ENCODE results near the gene TMEM132C. TPM values are rescaled to one million over a fixed set of nuclear protein-coding genes. Genes with fewer than 3 reads are reported as not detected.
"Not testable (repeated sequence)": the region's sequence is repeated elsewhere in the genome, so short reads cannot be mapped to it uniquely, and the experiment has no call there.

Gene TMEM132C
- total and polyA plus RNA-seq, 9 donors: 0.50 to 10.1 (median 1.2) TPM

DNA sequence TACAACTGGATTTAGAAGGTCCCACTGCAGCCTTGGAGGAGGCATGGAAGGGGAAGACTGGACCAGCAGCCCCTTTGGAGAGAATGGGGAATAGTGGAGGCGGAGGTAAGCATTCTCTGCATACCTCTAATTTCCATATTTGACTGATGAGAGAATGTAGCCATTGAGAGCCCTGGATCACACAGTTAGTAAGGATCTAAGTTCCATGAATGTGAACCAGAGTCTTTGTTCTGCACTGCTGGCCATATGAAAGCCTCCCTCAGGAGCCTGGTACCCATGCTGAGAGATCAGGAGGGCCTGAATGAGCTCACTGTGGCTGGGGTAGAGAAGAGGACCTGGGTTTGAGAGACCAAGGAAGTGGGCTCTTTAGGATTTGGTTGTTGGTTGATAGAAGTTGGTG lies 192.1 kb downstream of the TMEM132C start:
- Histone ChIP-seq H3K27me3 (ENCODE audit: control insufficient read depth, insufficient read depth, low read length) (no peaks in the 10 kb centered on the region), H3K4me3 (ENCODE audit: low read length) (no peak overlapping the region), H3K36me3 (ENCODE audit: control insufficient read depth, insufficient read depth, low read length) (no peaks in the 10 kb centered on the region), H3K9me3 (replicated peaks; ENCODE audit: control insufficient read depth, low read depth, low read length) (no peaks in the 10 kb centered on the region), H3K4me1 (ENCODE audit: control insufficient read depth, insufficient read depth, low read length) (no peaks in the 10 kb centered on the region), H3K27ac (ENCODE audit: low read length) (no peak overlapping the region)
- DNase-seq: no peak
- WGBS (ENCODE audit: insufficient coverage): no CpG with 5 or more reads among the region's 1 CpG

DNA sequence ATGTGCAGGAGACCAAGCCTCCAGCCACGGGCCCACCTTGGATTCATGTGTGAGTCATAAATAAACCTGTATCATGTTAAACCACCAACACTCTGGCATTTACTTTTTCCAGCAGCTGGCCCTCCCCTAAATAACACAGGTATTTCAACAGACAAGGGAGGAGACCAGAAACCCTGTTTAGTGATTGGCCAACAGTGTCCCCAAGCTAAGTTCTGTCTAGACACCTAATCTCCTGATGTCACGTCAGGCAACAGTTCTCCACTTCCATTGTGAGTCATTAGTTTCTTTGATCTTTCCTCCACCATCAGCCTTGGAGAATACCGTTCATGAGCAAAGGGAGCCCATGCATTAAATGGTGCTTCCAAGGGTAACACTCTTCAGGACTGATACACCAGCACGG lies 196.9 kb downstream of the TMEM132C start:
- 86% methylated on average over 2 of the region's 4 CpGs for WGBS (ENCODE audit: insufficient coverage)
- Histone ChIP-seq H3K4me3 (ENCODE audit: low read length) (no peak overlapping the region), H3K27ac (ENCODE audit: low read length) (no peak overlapping the region)

DNA sequence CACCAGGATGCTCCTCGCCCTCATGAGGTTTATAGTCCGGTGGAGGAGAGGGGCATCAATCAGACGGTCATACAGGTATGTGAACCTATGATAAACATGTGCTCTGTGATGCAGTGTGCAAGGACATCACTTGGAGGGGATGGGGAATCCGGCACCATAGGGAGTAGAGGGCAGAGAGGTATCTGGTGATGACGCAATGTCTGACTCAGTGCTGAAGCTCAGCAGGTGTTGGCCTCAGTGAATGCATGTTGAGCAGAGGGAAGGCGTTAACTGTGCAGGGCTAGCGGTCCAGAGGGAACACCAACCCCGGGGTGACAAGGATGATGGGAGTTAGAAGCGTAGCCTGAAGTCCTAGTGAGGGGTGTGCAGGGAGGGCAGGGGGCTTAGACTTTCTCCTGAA lies 200.9 kb downstream of the TMEM132C start:
- no peaks in the 10 kb centered on the region for H3K4me1 ChIP-seq (ENCODE audit: control insufficient read depth, insufficient read depth, low read length)
- 88% methylated on average over 9 of the region's 9 CpGs for WGBS (ENCODE audit: insufficient coverage)
- no peak overlapping the region for H3K4me3 ChIP-seq (ENCODE audit: low read length)
- H3K36me3 ChIP-seq (ENCODE audit: control insufficient read depth, insufficient read depth, low read length): no peaks in the 10 kb centered on the region
- no peaks in the 10 kb centered on the region for H3K27me3 ChIP-seq (ENCODE audit: control insufficient read depth, insufficient read depth, low read length)
- no peak overlapping the region for H3K27ac ChIP-seq (ENCODE audit: low read length)
- no peaks in the 10 kb centered on the region for H3K9me3 ChIP-seq (replicated peaks; ENCODE audit: control insufficient read depth, low read depth, low read length)
- no peak for DNase-seq

More for the DNA sequence above, 196.9 kb downstream of the TMEM132C start:
- no peaks in the 10 kb centered on the region for H3K9me3 ChIP-seq (replicated peaks; ENCODE audit: control insufficient read depth, low read depth, low read length)
- no peaks in the 10 kb centered on the region for H3K36me3 ChIP-seq (ENCODE audit: control insufficient read depth, insufficient read depth, low read length)
- no peaks in the 10 kb centered on the region for H3K4me1 ChIP-seq (ENCODE audit: control insufficient read depth, insufficient read depth, low read length)
- DNase-seq: no peak
- no peaks in the 10 kb centered on the region for H3K27me3 ChIP-seq (ENCODE audit: control insufficient read depth, insufficient read depth, low read length)

DNA sequence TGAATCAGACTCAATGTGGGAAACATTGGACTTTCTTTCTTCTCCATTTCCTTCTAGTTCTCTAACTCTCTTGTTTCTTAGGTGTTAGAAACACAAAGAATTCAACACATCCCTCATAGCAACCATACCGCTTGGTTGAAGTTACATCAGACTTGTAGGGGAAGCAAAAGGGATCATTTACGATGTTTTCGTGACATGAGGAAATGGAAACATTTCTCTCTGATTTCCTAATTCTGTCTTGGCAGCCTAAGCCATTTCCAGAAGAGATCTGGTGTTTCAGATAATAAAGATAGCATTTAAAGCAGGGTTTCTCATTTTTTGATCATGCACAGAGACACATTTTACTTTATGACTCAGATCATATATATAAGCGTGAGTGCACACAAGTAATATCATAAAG lies 202.0 kb downstream of the TMEM132C start:
- H3K27ac ChIP-seq (ENCODE audit: low read length): no peak overlapping the region
- no peak overlapping the region for H3K4me3 ChIP-seq (ENCODE audit: low read length)
- DNase-seq: peak; percentile 58
- H3K4me1 ChIP-seq (ENCODE audit: control insufficient read depth, insufficient read depth, low read length): no peaks in the 10 kb centered on the region
- WGBS (ENCODE audit: insufficient coverage): no CpG with 5 or more reads among the region's 4 CpGs
- no peaks in the 10 kb centered on the region for H3K9me3 ChIP-seq (replicated peaks; ENCODE audit: control insufficient read depth, low read depth, low read length)
- H3K36me3 ChIP-seq (ENCODE audit: control insufficient read depth, insufficient read depth, low read length): no peaks in the 10 kb centered on the region
- H3K27me3 ChIP-seq (ENCODE audit: control insufficient read depth, insufficient read depth, low read length): no peaks in the 10 kb centered on the region

DNA sequence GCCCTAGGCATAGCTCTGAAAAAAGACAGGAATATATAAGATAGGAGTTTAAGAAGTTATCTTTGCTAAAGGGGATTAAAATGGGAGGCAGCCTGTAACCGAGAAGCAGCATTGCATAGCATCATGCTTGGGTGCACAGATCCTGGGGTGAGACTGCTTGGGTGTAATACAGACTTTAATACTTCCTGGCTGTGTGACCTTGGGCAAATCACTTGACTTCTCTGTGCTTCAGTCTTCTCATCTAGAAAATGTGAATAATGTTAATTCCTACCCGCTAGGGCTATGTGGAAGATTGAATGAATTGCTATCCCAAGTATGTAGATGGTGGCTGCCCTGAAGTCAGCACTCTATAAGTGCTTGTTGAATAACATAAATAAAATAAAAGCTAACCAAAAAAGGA lies 204.5 kb downstream of the TMEM132C start:
- no peak for DNase-seq
- H3K9me3 ChIP-seq (replicated peaks; ENCODE audit: control insufficient read depth, low read depth, low read length): no peaks in the 10 kb centered on the region
- no peaks in the 10 kb centered on the region for H3K36me3 ChIP-seq (ENCODE audit: control insufficient read depth, insufficient read depth, low read length)
- H3K4me3 ChIP-seq (ENCODE audit: low read length): no peak overlapping the region
- no peaks in the 10 kb centered on the region for H3K27me3 ChIP-seq (ENCODE audit: control insufficient read depth, insufficient read depth, low read length)
- 82% methylated on average over 1 of the region's 2 CpGs for WGBS (ENCODE audit: insufficient coverage)
- H3K4me1 ChIP-seq (ENCODE audit: control insufficient read depth, insufficient read depth, low read length): no peaks in the 10 kb centered on the region
- H3K27ac ChIP-seq (ENCODE audit: low read length): no peak overlapping the region

DNA sequence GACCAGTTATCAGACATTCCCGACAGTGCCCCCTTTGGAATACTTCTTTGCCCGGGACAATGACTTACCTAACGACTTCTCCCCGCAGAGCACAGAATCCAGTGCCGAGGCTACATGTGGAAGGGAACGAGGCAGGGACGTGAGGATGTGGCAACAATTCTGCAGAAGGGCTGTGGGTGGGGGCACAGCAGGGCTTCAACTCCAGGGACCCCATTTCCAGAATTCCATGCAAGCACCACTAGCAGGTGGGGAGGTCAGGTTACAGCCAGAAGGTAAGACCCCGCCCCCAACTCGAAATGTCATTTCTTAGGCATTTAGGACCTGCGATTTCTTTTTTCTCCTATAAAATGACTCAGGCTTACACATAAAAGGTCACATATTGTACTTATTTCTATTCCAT lies 207.9 kb downstream of the TMEM132C start:
- Histone ChIP-seq H3K4me1 (ENCODE audit: control insufficient read depth, insufficient read depth, low read length) (no peaks in the 10 kb centered on the region), H3K27me3 (ENCODE audit: control insufficient read depth, insufficient read depth, low read length) (no peaks in the 10 kb centered on the region), H3K9me3 (replicated peaks; ENCODE audit: control insufficient read depth, low read depth, low read length) (no peaks in the 10 kb centered on the region), H3K27ac (ENCODE audit: low read length) (no peak overlapping the region), H3K36me3 (ENCODE audit: control insufficient read depth, insufficient read depth, low read length) (no peaks in the 10 kb centered on the region), H3K4me3 (ENCODE audit: low read length) (no peak overlapping the region)
- WGBS (ENCODE audit: insufficient coverage): 80% methylated on average over 3 of the region's 10 CpGs
- no peak for DNase-seq

DNA sequence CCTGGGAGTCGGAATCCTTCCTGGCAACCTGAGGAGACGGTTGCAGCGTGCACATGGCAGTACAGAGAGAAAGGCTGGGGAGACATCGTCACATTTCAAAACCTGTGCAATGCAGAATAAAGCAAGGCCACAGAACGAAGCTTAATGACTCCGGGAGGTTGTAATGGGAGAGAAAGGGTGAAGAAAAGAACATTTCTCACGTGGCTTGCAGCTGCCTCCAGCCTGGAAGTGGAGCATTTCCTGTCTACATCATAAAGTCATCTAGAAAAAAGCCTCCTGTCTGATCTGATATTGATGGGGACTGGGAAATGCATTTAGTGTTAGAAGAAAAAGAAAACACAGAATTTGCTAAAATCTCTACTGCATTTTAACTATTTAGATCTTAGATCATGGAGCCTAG lies 209.3 kb downstream of the TMEM132C start:
- no peaks in the 10 kb centered on the region for H3K36me3 ChIP-seq (ENCODE audit: control insufficient read depth, insufficient read depth, low read length)
- no peak overlapping the region for H3K4me3 ChIP-seq (ENCODE audit: low read length)
- H3K27me3 ChIP-seq (ENCODE audit: control insufficient read depth, insufficient read depth, low read length): no peaks in the 10 kb centered on the region
- peak; percentile 75 for DNase-seq
- no peaks in the 10 kb centered on the region for H3K9me3 ChIP-seq (replicated peaks; ENCODE audit: control insufficient read depth, low read depth, low read length)
- H3K4me1 ChIP-seq (ENCODE audit: control insufficient read depth, insufficient read depth, low read length): no peaks in the 10 kb centered on the region
- 27% methylated on average over 4 of the region's 7 CpGs for WGBS (ENCODE audit: insufficient coverage)
- H3K27ac ChIP-seq (ENCODE audit: low read length): no peak overlapping the region

DNA sequence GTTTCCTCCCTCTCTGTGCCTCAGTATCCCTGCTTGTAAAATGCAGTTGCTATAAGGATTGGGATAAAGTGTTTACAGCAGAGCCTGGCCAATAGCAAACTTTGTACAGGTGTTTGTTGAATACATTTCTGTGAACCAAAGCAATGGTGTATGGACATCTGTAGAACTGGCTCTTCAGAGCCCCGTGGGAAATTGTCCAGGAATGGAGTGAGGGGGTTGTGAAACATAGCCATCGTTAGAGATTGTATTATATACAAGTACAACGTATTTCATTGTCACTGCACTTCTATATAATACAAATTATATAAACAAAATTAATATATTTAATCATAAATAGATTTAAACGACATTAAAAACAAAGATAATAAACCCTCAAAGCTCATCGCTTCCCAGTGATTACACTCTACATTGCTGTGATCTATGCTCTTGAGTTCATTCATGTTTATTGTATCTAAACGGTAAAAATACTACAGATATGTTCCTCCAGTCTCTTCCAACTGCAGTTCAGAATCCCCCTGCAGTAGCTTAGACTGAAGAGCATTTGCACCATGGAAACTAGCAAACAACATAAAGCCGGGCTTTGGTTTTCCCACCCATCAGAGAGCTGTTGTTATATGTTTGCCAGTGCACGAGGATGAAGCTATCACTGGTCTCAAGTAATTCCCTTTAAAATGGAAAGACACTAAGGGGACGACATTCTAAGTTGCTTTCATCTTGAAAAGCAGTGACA lies 216.7 kb downstream of the TMEM132C start:
- Histone ChIP-seq H3K36me3 (ENCODE audit: control insufficient read depth, insufficient read depth, low read length) (no peaks in the 10 kb centered on the region), H3K27me3 (ENCODE audit: control insufficient read depth, insufficient read depth, low read length) (no peaks in the 10 kb centered on the region), H3K4me1 (ENCODE audit: control insufficient read depth, insufficient read depth, low read length) (peaks cover 10% of the 10 kb centered on the region), H3K4me3 (ENCODE audit: low read length) (no peak overlapping the region), H3K9me3 (replicated peaks; ENCODE audit: control insufficient read depth, low read depth, low read length) (no peaks in the 10 kb centered on the region), H3K27ac (ENCODE audit: low read length) (no peak overlapping the region)
- WGBS (ENCODE audit: insufficient coverage): 47% methylated on average over 2 of the region's 9 CpGs
- DNase-seq: peak; percentile 23

DNA sequence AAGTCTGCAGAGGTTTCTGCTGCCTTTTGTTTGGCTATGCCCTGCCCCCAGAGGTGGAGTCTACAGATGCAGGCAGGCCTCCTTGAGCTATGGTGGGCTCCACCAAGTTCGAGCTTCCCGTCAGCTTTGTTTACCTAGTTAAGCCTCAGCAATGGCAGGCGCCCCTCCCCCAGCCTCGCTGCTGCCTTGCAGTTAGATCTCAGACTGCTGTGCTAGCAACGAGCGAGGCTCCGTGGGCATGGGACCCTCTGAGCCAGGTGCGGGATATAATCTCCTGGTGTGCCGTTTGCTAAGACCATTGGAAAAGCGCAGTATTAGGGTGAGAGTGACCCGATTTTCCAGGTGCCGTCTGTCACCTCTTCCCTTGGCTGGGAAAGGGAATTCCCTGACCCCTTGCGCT lies 230.4 kb downstream of the TMEM132C start:
- H3K27me3 ChIP-seq (ENCODE audit: control insufficient read depth, insufficient read depth, low read length); H3K27ac ChIP-seq (ENCODE audit: low read length); DNase-seq; H3K9me3 ChIP-seq (replicated peaks; ENCODE audit: control insufficient read depth, low read depth, low read length); H3K36me3 ChIP-seq (ENCODE audit: control insufficient read depth, insufficient read depth, low read length); H3K4me1 ChIP-seq (ENCODE audit: control insufficient read depth, insufficient read depth, low read length); H3K4me3 ChIP-seq (ENCODE audit: low read length): not testable (repeated sequence)
- WGBS (ENCODE audit: insufficient coverage): 93% methylated on average over 12 of the region's 13 CpGs

DNA sequence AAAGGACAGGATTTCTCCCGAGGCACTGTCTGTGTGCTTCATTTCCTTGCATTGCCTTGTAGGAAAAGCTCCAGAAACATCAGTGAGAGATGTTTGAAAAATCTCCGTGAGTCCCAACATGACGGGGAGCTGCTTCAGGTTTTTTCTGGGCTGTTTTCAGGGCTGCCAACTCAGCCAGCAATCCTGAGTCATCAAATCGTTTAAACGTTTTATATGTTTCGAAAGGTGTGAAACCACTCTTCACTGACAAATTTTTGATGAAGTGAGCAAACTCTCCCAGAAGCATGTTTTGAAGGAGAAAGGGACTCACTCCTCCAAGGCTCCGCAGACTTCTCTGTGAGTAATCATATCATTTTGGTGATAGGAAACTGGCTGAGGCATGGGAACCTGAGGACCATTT lies 240.5 kb downstream of the TMEM132C start:
- no peaks in the 10 kb centered on the region for H3K4me1 ChIP-seq (ENCODE audit: control insufficient read depth, insufficient read depth, low read length)
- WGBS (ENCODE audit: insufficient coverage): 60% methylated on average over 1 of the region's 7 CpGs

DNA sequence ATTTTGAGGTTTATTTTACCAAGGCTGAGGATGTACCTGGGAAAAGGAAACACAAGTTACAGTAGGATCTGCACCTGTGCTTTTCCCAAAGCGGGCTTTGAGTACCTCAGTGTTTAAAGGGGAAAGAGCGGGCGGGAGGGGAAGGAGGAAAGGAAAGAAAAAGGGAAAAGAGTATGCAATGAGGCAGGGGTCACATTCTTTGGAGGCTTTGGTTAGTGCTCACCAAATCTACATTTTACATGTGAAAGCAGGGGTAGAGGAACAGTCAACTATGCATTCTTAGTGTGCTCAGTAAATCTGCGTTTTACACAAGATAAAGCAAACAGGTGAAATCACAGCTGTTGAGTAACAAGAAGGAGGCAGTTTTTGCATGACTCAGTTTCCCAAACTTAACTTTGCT lies 242.2 kb downstream of the TMEM132C start:
- no peak for DNase-seq
- no peaks in the 10 kb centered on the region for H3K27me3 ChIP-seq (ENCODE audit: control insufficient read depth, insufficient read depth, low read length)
- 100% methylated on average over 1 of the region's 4 CpGs for WGBS (ENCODE audit: insufficient coverage)

More for the DNA sequence above, 240.5 kb downstream of the TMEM132C start:
- H3K27me3 ChIP-seq (ENCODE audit: control insufficient read depth, insufficient read depth, low read length): no peaks in the 10 kb centered on the region
- no peak overlapping the region for H3K27ac ChIP-seq (ENCODE audit: low read length)
- no peaks in the 10 kb centered on the region for H3K36me3 ChIP-seq (ENCODE audit: control insufficient read depth, insufficient read depth, low read length)
- DNase-seq: no peak
- peaks cover 15% of the 10 kb centered on the region for H3K9me3 ChIP-seq (replicated peaks; ENCODE audit: control insufficient read depth, low read depth, low read length)
- no peak overlapping the region for H3K4me3 ChIP-seq (ENCODE audit: low read length)

More for the DNA sequence above, 242.2 kb downstream of the TMEM132C start:
- no peak overlapping the region for H3K4me3 ChIP-seq (ENCODE audit: low read length)
- H3K27ac ChIP-seq (ENCODE audit: low read length): no peak overlapping the region
- peaks cover 4% of the 10 kb centered on the region for H3K4me1 ChIP-seq (ENCODE audit: control insufficient read depth, insufficient read depth, low read length)
- H3K36me3 ChIP-seq (ENCODE audit: control insufficient read depth, insufficient read depth, low read length): no peaks in the 10 kb centered on the region
- peaks cover 10% of the 10 kb centered on the region for H3K9me3 ChIP-seq (replicated peaks; ENCODE audit: control insufficient read depth, low read depth, low read length)
